HG02840 (cell line): Measurements from ENCODE around the gene PDCD4.

Source experiments
- ATAC-seq: cut with Tn5 transposase; IDR thresholded peaks from one replicate; pipeline ENCODE4 v1.9.1; 2021; ENCODE audit warnings: mild to moderate bottlenecking, moderate library complexity, moderate number of reproducible peaks; ENCODE audit not compliant: unreplicated experiment, low FRiP score

PDCD4 gene

GRCh38 chr10:110859973-110860376, 11.8 kb upstream of the PDCD4 start:
- no peak for ATAC-seq

- peak; percentile 57 for ATAC-seq
These were observed 11.0 kb upstream of the PDCD4 start for GRCh38 chr10:110860576-110861241.

GRCh38 chr10:110861476-110861875, 10.3 kb upstream of the PDCD4 start:
- ATAC-seq, result no peak

GRCh38 chr10:110861930-110862649, 9.6 kb upstream of the PDCD4 start:
- ATAC-seq, result no peak

GRCh38 chr10:110862961-110863360, 8.8 kb upstream of the PDCD4 start:
- ATAC-seq, result no peak

GRCh38 chr10:110863361-110863760, 8.4 kb upstream of the PDCD4 start:
- no peak for ATAC-seq

- no peak for ATAC-seq
These were observed 7.8 kb upstream of the PDCD4 start for GRCh38 chr10:110863956-110864355.

- ATAC-seq, result peak; percentile 48
These were observed 7.0 kb upstream of the PDCD4 start for GRCh38 chr10:110864662-110865140.

GRCh38 chr10:110865186-110865808, 6.4 kb upstream of the PDCD4 start:
- ATAC-seq, result no peak

- ATAC-seq, result no peak
These were observed 5.8 kb upstream of the PDCD4 start for GRCh38 chr10:110865809-110866482.

- peak; percentile 31 for ATAC-seq
These were observed 4.5 kb upstream of the PDCD4 start for GRCh38 chr10:110867011-110867806.

- no peak for ATAC-seq
These were observed 3.8 kb upstream of the PDCD4 start for GRCh38 chr10:110867807-110868465.

- ATAC-seq, result no peak
These were observed 2.7 kb upstream of the PDCD4 start for GRCh38 chr10:110868981-110869380.

- ATAC-seq, result no peak
These were observed 868 bp upstream of the PDCD4 start for GRCh38 chr10:110870823-110871297.

- ATAC-seq, result peak; percentile 39
These were observed 636 bp downstream of the PDCD4 start for GRCh38 chr10:110872145-110872983.

- ATAC-seq, result no peak
These were observed 1.5 kb downstream of the PDCD4 start for GRCh38 chr10:110872984-110873923.

- no peak for ATAC-seq
These were observed 2.2 kb downstream of the PDCD4 start for GRCh38 chr10:110873951-110874350.

GRCh38 chr10:110876000-110876399, 4.3 kb downstream of the PDCD4 start:
- ATAC-seq, result no peak
